HepG2 (cell line): ENCODE measurements around the gene MAB21L4. TPM values are rescaled to one million over a fixed set of nuclear protein-coding genes. Genes with fewer than 3 reads are reported as not detected.

Experiments
- CBX1 ChIP-seq: IDR thresholded peaks from one replicate; pipeline ENCODE4 v1.6.1; 2016; ENCODE audit warnings: antibody characterized with exemption, low read depth
- GLI4 ChIP-seq: sonication (generic); formaldehyde crosslinking; IDR thresholded peaks from 2 replicates; pipeline ENCODE4 v1.5.1; 2020; ENCODE audit warnings: missing genetic modification reagents, mild to moderate bottlenecking, moderate library complexity, borderline replicate concordance
- HNRNPH1 ChIP-seq: fragments of 200-400 bp; formaldehyde crosslinking; optimal IDR thresholded peaks from 2 replicates; pipeline ENCODE3; 2017; ENCODE audit warnings: mild to moderate bottlenecking, low read depth, low read length
- KLF16 ChIP-seq, 2 experiments: sonication (generic) in 1 of 2; formaldehyde crosslinking in 1 of 2; IDR thresholded peaks; 2 replicates each; pipeline versions ENCODE4 v1.6.1 to v1.8.0; 2016 to 2023; ENCODE audit warnings: missing genetic modification reagents in 2 of 2, missing compliant biosample characterization in 1 of 2
- KMT2B ChIP-seq: IDR thresholded peaks from 2 replicates; pipeline ENCODE4 v1.6.1; 2016; ENCODE audit warnings: missing genetic modification reagents, missing compliant biosample characterization
- MAFG ChIP-seq: sonication (generic); formaldehyde crosslinking; IDR thresholded peaks from 2 replicates; pipeline ENCODE4 v1.5.1; 2020; ENCODE audit warnings: mild to moderate bottlenecking, missing genetic modification reagents
- MZF1 ChIP-seq: sonication (generic); formaldehyde crosslinking; IDR thresholded peaks from 2 replicates; pipeline ENCODE4 v1.8.1; 2023; ENCODE audit warnings: mild to moderate bottlenecking, missing genetic modification reagents, borderline replicate concordance
- NCOA2 ChIP-seq: sonication (generic); formaldehyde crosslinking; IDR thresholded peaks from 2 replicates; pipeline ENCODE4 v1.8.0; 2022; ENCODE audit warnings: inconsistent platforms
- PCBP1 ChIP-seq: fragments of 200-400 bp; formaldehyde crosslinking; IDR thresholded peaks from 2 replicates; pipeline ENCODE4 v1.6.1; 2017; ENCODE audit warnings: mild to moderate bottlenecking, low read depth, low read length, borderline replicate concordance
- SMYD3 ChIP-seq: sonication (generic); formaldehyde crosslinking; IDR thresholded peaks from 2 replicates; pipeline ENCODE4 v1.8.1; 2023; ENCODE audit warnings: mild to moderate bottlenecking, missing genetic modification reagents
- SRSF4 ChIP-seq: fragments of 200-400 bp; formaldehyde crosslinking; IDR thresholded peaks from one replicate; pipeline ENCODE4 v1.6.1; 2018; ENCODE audit warnings: mild to moderate bottlenecking, low read depth, low read length, moderate library complexity; ENCODE audit not compliant: poor library complexity, severe bottlenecking
- ZKSCAN8 ChIP-seq: IDR thresholded peaks from 2 replicates; pipeline ENCODE4 v1.6.1; 2016; ENCODE audit warnings: borderline replicate concordance, missing genetic modification reagents, missing compliant biosample characterization
- ZNF446 ChIP-seq: sonication (generic); formaldehyde crosslinking; IDR thresholded peaks from 2 replicates; pipeline ENCODE4 v1.5.0; 2020; ENCODE audit warnings: mild to moderate bottlenecking, missing genetic modification reagents
- ZNF468 ChIP-seq: sonication (generic); formaldehyde crosslinking; IDR thresholded peaks from 2 replicates; pipeline ENCODE4 v1.8.0; 2022; ENCODE audit warnings: mild to moderate bottlenecking, moderate library complexity, missing genetic modification reagents
- ZNF615 ChIP-seq: sonication (generic); formaldehyde crosslinking; IDR thresholded peaks from 2 replicates; pipeline ENCODE4 v1.5.0; 2020; ENCODE audit warnings: mild to moderate bottlenecking, missing genetic modification reagents, borderline replicate concordance
- ZNF713 ChIP-seq: sonication (generic); formaldehyde crosslinking; IDR thresholded peaks from 2 replicates; pipeline ENCODE4 v1.4.0; 2020; ENCODE audit warnings: mild to moderate bottlenecking, missing genetic modification reagents
- ZNF883 ChIP-seq: sonication (generic); formaldehyde crosslinking; IDR thresholded peaks from 2 replicates; pipeline ENCODE4 v1.5.1; 2020; ENCODE audit warnings: mild to moderate bottlenecking, missing genetic modification reagents; ENCODE audit errors: not compliant biosample characterization
- ZNF891 ChIP-seq: sonication (generic); formaldehyde crosslinking; IDR thresholded peaks from 2 replicates; pipeline ENCODE4 v1.5.0; 2020; ENCODE audit warnings: mild to moderate bottlenecking, missing genetic modification reagents
- polyA plus RNA-seq, 8 experiments: library from polyadenylated mRNA; depleted of rRNA in 3 of 8; stranded (reverse) in 7 of 8; unstranded in 1 of 8; fragments of >200 nt; fragmentation: Illumina TruSeq in 4 of 8; extraction: Trizol in 4 of 8; gene quantifications; 2 replicates each; pipeline versions ENCODE4 v1.2.1 to v1.2.3, GENCODE V29; 2011 to 2016; ENCODE audit warnings: low read depth in 4 of 8, missing spikeins in 1 of 8, mixed read lengths in 1 of 8; ENCODE audit not compliant: insufficient read depth in 1 of 8
- total RNA-seq, 5 experiments: library from RNA; depleted of rRNA; stranded (reverse); fragments of >200 nt; fragmentation: Illumina TruSeq; extraction: Trizol; gene quantifications; 2 replicates each; pipeline ENCODE4 v1.2.3, GENCODE V29; 2016; ENCODE audit warnings: low read depth in 1 of 5
- TF ChIP-seq, protein P1 (sequence below): sonication (generic); formaldehyde crosslinking; IDR thresholded peaks from 2 replicates; pipeline ENCODE4 v1.9.0; 2021; ENCODE audit warnings: missing genetic modification reagents, mild to moderate bottlenecking, borderline replicate concordance
- TF ChIP-seq, protein P2 (sequence below): sonication (generic); formaldehyde crosslinking; IDR thresholded peaks from 2 replicates; pipeline ENCODE4 v1.8.0; 2022; ENCODE audit warnings: missing genetic modification reagents, low read depth, mild to moderate bottlenecking, borderline replicate concordance
- TF ChIP-seq, protein P3 (sequence below): sonication (generic); formaldehyde crosslinking; IDR thresholded peaks from 2 replicates; pipeline ENCODE4 v1.8.1; 2022; ENCODE audit warnings: mild to moderate bottlenecking, missing genetic modification reagents
- TF ChIP-seq, protein P4 (sequence below): sonication (generic); formaldehyde crosslinking; IDR thresholded peaks from 2 replicates; pipeline ENCODE4 v1.4.0; 2020; ENCODE audit warnings: mild to moderate bottlenecking, missing genetic modification reagents
- TF ChIP-seq, protein P5 (sequence below): sonication (generic); formaldehyde crosslinking; IDR thresholded peaks from 2 replicates; pipeline ENCODE4 v1.8.1; 2023; ENCODE audit warnings: mild to moderate bottlenecking, inconsistent platforms, moderate library complexity, missing genetic modification reagents, borderline replicate concordance

Gene MAB21L4
- total and polyA plus RNA-seq, 2 of the 13 experiments (the other 11 are each of a cell fraction or from before 2014, with no cell fraction given) = 3.0 to 14.0 TPM

DNA sequence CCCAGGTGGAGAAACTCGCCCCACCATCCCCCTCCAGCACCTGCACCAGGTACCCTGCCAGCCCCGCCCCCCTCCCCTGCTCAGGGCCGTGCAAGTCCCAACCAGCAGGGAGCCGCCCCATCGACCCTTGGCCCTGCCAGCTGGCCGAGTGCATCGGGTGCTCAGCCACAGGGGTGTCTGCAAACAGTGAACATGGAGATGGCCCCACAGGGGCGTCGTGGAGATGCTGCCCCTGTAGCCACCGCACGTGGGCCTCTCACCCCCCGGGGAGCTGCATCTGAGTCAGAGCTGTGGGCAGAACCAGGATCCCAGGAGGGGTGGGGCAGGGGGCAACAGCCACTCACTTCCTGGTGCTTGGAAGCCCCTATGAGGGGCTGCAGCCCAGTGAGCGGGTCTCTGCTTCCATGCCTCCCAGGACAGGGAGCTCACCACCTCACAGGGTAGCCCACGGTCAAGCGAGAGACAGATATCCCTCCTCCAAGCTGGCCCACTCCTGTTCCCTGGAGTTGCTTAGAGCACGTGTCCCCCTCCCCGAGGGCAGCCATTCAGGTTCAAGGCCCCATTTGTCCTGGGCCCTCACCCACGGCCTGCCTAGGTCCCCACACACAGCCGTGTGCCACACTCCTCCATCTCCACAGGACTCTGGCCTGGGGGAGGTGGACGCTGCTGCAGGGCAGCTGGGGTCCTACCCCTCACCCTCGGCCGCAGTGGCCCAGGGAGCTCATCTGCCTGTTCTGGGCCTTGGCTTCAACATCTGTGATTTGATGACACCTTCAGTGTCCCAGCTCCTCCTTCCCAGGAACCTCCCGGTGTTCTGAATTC is 1.1 kb upstream of the MAB21L4 start (continued):
- TF ChIP-seq HNRNPH1 (no peak), CBX1 (no peak), NCOA2 (CRISPR knock-in tag) (no peak), ZNF883 (CRISPR knock-in tag) (no peak), MZF1 (0 out of 2 replicates have a peak, but pooled peaks have one; percentile 12), KMT2B (CRISPR knock-in tag) (no peak), ZNF446 (CRISPR knock-in tag) (no peak), SRSF4 (no peak), ZNF713 (no peak), ZKSCAN8 (CRISPR knock-in tag) (no peak), ZNF615 (CRISPR knock-in tag) (no peak), ZNF891 (CRISPR knock-in tag) (no peak), GLI4 (CRISPR knock-in tag) (peak; percentile 47; the same call in 1 of the 2 replicates), ZNF468 (CRISPR knock-in tag) (no peak), PCBP1 (peak; percentile 86), SMYD3 (CRISPR knock-in tag) (peak; percentile 45; the same call in 1 of the 2 replicates), KLF16 (CRISPR knock-in tag; IDR thresholded peaks at IDR 0.05) (peak in 1 of 2 experiments; percentile 43; a peak in 1 of 4 replicates), MAFG (CRISPR knock-in tag) (no peak)
- TF ChIP-seq, protein P1, sequence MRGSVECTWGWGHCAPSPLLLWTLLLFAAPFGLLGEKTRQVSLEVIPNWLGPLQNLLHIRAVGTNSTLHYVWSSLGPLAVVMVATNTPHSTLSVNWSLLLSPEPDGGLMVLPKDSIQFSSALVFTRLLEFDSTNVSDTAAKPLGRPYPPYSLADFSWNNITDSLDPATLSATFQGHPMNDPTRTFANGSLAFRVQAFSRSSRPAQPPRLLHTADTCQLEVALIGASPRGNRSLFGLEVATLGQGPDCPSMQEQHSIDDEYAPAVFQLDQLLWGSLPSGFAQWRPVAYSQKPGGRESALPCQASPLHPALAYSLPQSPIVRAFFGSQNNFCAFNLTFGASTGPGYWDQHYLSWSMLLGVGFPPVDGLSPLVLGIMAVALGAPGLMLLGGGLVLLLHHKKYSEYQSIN (CRISPR knock-in tag) = no peak
- TF ChIP-seq, protein P2, sequence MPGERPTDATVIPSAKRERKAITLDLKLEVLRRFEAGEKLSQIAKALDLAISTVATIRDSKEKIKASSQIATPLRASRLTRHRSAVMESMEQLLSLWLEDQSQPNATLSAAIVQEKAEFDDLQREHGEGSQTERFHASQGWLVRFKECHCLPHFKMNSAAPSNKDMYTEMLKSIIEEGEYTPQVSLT (CRISPR knock-in tag) = no peak
- TF ChIP-seq, protein P3, sequence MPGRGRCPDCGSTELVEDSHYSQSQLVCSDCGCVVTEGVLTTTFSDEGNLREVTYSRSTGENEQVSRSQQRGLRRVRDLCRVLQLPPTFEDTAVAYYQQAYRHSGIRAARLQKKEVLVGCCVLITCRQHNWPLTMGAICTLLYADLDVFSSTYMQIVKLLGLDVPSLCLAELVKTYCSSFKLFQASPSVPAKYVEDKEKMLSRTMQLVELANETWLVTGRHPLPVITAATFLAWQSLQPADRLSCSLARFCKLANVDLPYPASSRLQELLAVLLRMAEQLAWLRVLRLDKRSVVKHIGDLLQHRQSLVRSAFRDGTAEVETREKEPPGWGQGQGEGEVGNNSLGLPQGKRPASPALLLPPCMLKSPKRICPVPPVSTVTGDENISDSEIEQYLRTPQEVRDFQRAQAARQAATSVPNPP = 0 out of 2 replicates have a peak, but pooled peaks have one; percentile 53
- TF ChIP-seq, protein P4, sequence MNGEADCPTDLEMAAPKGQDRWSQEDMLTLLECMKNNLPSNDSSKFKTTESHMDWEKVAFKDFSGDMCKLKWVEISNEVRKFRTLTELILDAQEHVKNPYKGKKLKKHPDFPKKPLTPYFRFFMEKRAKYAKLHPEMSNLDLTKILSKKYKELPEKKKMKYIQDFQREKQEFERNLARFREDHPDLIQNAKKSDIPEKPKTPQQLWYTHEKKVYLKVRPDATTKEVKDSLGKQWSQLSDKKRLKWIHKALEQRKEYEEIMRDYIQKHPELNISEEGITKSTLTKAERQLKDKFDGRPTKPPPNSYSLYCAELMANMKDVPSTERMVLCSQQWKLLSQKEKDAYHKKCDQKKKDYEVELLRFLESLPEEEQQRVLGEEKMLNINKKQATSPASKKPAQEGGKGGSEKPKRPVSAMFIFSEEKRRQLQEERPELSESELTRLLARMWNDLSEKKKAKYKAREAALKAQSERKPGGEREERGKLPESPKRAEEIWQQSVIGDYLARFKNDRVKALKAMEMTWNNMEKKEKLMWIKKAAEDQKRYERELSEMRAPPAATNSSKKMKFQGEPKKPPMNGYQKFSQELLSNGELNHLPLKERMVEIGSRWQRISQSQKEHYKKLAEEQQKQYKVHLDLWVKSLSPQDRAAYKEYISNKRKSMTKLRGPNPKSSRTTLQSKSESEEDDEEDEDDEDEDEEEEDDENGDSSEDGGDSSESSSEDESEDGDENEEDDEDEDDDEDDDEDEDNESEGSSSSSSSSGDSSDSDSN (CRISPR knock-in tag) = peak; percentile 5; the same call in 1 of the 2 replicates
- TF ChIP-seq, protein P5, sequence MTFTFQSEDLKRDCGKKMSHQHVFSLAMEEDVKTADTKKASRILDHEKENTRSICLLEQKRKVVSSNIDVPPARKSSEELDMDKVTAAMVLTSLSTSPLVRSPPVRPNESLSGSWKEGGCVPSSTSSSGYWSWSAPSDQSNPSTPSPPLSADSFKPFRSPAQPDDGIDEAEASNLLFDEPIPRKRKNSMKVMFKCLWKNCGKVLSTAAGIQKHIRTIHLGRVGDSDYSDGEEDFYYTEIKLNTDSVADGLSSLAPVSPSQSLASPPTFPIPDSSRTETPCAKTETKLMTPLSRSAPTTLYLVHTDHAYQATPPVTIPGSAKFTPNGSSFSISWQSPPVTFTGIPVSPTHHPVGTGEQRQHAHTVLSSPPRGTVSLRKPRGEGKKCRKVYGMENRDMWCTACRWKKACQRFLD (CRISPR knock-in tag) = 0 out of 2 replicates have a peak, but pooled peaks have one; percentile 56
